ENCODE results near the gene ERN1.
A peak's percentile ranks its signal among the peaks of the same experiment; 100 is the strongest.

ERN1 gene

DNA sequence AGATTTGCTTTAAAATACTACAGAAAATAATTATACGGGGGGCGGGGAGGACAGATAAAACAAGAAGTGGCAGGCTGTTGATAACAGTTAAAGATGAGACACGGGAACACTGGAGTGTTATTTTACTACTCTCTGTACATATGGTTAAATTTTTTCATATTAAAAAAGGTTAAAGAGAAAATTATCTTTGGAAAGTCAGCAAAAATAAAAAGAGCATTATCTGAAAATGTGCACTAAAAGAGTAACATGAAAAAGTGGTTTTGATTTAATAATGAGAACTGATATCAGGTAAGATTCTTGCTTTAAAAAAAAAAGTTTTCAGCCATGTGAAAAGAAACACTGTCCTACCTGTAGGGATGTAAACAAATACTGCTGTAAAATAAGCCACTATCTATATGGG is 46.9 kb downstream of the ERN1 start:
- H3K4ac ChIP-seq (ENCODE audit: low read length) = no peak overlapping the region
- H3K36me3 ChIP-seq (replicated peaks in 1 of 2; ENCODE audit: control insufficient read depth in 2 of 2, insufficient read depth in 2 of 2, low read length in 2 of 2) = peaks cover 0 to under 1% of the 10 kb centered on the region in 2 donors
- H3K27ac ChIP-seq (replicated peaks; ENCODE audit: low read length) = no peak overlapping the region
- H3K4me2 ChIP-seq (ENCODE audit: insufficient read depth, low read length, poor library complexity, severe bottlenecking) = no peak overlapping the region
- no CpG with 5 or more reads among the region's 3 CpGs for WGBS, 2 donors (ENCODE audit: extremely low coverage in 2 of 2, insufficient read length in 2 of 2, insufficient replicate concordance in 1 of 2)
- no peak overlapping the region for H2BK120ac ChIP-seq (ENCODE audit: low read depth, low read length)
- H2BK15ac ChIP-seq (ENCODE audit: low read length) = no peak overlapping the region
- H3K14ac ChIP-seq (ENCODE audit: low read length) = no peak overlapping the region
- no peak overlapping the region for H4K8ac ChIP-seq (ENCODE audit: low read depth, low read length)
- no peak overlapping the region for H2BK12ac ChIP-seq (ENCODE audit: low read length)
- H3K9me3 ChIP-seq (replicated peaks in 1 of 2; ENCODE audit: control insufficient read depth in 2 of 2, insufficient read depth in 1 of 2, low read depth in 1 of 2, low read length in 2 of 2) = no peaks in the 10 kb centered on the region
- peaks cover 0 to 5% of the 10 kb centered on the region in 2 donors for H3K4me1 ChIP-seq (ENCODE audit: control insufficient read depth in 2 of 2, insufficient read depth in 1 of 2, low read depth in 1 of 2, low read length in 2 of 2)
- H3K27me3 ChIP-seq (ENCODE audit: control insufficient read depth in 3 of 3, insufficient read depth in 3 of 3, low read depth in 1 of 3, low read length in 3 of 3) = no peaks in the 10 kb centered on the region
- H3K23ac ChIP-seq (ENCODE audit: low read depth, low read length, poor library complexity) = no peak overlapping the region
- no peak overlapping the region for H2AK5ac ChIP-seq (ENCODE audit: low read depth, low read length)
- no peak for DNase-seq (ENCODE audit: low spot score)
- H3K79me1 ChIP-seq (ENCODE audit: low read depth, low read length) = no peaks in the 10 kb centered on the region
- H4K91ac ChIP-seq (ENCODE audit: low read depth, low read length, poor library complexity) = no peak overlapping the region
- H3K18ac ChIP-seq (ENCODE audit: low read length) = no peak overlapping the region
- H2BK5ac ChIP-seq (ENCODE audit: low read length) = no peak overlapping the region
- no peak overlapping the region for H2AFZ ChIP-seq (ENCODE audit: low read length)
- no peak overlapping the region for H3K9ac ChIP-seq (ENCODE audit: low read depth, low read length, poor library complexity)
- no peak overlapping the region for H3K4me3 ChIP-seq (ENCODE audit: low read length in 2 of 2)

DNA sequence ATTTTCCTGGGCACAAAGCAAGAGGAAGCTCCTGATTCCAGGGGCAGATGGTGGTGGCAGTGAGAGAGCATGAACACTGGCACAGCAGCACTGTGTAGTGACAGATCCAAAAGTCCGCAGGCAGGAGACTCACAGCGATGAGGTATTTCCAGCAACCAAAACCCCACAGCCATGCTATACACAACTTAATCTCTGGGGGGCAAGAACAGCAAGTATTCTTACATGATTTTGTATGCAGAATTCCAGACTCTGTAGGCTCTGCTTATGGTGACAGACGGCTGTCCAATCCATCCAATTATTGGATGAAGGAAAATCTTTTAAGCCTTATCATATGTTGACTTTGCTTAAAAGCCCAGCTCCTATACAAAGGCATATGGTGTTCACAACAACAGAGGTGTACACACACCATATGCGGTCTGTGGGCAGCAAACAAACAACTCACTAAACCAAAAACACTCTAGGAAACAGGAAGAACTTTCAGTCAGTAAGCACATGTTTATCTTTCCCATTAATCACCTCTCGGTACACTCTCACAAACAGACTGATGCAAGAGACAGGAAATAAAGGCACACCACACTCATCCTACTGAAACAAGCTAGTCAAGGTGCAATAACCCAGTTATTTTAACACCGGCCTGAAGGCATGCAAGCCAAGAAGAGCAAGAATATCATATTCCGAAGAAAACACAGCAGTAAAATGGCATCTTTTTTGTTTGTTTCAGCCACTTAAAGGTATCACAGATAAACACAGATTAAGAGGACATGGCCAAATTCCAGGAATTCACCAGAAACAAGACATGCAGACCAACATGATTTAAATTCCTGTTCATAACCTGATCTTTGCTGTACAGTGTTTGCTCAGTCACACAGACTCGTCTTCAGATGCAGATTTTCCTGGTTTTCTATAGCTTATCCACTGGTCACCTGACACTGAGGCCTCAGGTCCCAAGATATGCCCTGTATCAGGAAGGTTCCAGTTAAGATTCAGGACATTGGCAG is 47.8 kb downstream of the ERN1 start:
- peak overlapping the region; percentile 46 for H2AFZ ChIP-seq (ENCODE audit: low read length)
- H2BK12ac ChIP-seq (ENCODE audit: low read length) = no peak overlapping the region
- H3K14ac ChIP-seq (ENCODE audit: low read length) = no peak overlapping the region
- H3K4me1 ChIP-seq (ENCODE audit: control insufficient read depth in 2 of 2, insufficient read depth in 1 of 2, low read depth in 1 of 2, low read length in 2 of 2) = peaks cover 0 to 5% of the 10 kb centered on the region in 2 donors
- H3K4me2 ChIP-seq (ENCODE audit: insufficient read depth, low read length, poor library complexity, severe bottlenecking) = no peak overlapping the region
- H3K27ac ChIP-seq (replicated peaks; ENCODE audit: low read length) = no peak overlapping the region
- no peak overlapping the region for H2BK15ac ChIP-seq (ENCODE audit: low read length)
- H2BK5ac ChIP-seq (ENCODE audit: low read length) = no peak overlapping the region
- H3K9me3 ChIP-seq (replicated peaks in 1 of 2; ENCODE audit: control insufficient read depth in 2 of 2, insufficient read depth in 1 of 2, low read depth in 1 of 2, low read length in 2 of 2) = no peaks in the 10 kb centered on the region
- no peak overlapping the region for H4K91ac ChIP-seq (ENCODE audit: low read depth, low read length, poor library complexity)
- H3K79me1 ChIP-seq (ENCODE audit: low read depth, low read length) = no peaks in the 10 kb centered on the region
- H2BK120ac ChIP-seq (ENCODE audit: low read depth, low read length) = no peak overlapping the region
- no peak overlapping the region for H3K18ac ChIP-seq (ENCODE audit: low read length)
- H2AK5ac ChIP-seq (ENCODE audit: low read depth, low read length) = no peak overlapping the region
- H3K23ac ChIP-seq (ENCODE audit: low read depth, low read length, poor library complexity) = no peak overlapping the region
- WGBS, 2 donors (ENCODE audit: extremely low coverage in 2 of 2, insufficient read length in 2 of 2, insufficient replicate concordance in 1 of 2) = no CpG with 5 or more reads among the region's 8 CpGs
- no peak overlapping the region for H4K8ac ChIP-seq (ENCODE audit: low read depth, low read length)
- DNase-seq (ENCODE audit: low spot score) = no peak
- H3K4me3 ChIP-seq (ENCODE audit: low read length in 2 of 2) = no peak overlapping the region
- no peaks in the 10 kb centered on the region for H3K27me3 ChIP-seq (ENCODE audit: control insufficient read depth in 3 of 3, insufficient read depth in 3 of 3, low read depth in 1 of 3, low read length in 3 of 3)
- no peak overlapping the region for H3K9ac ChIP-seq (ENCODE audit: low read depth, low read length, poor library complexity)
- H3K4ac ChIP-seq (ENCODE audit: low read length) = no peak overlapping the region
- peaks cover 0 to 2% of the 10 kb centered on the region in 2 donors for H3K36me3 ChIP-seq (replicated peaks in 1 of 2; ENCODE audit: control insufficient read depth in 2 of 2, insufficient read depth in 2 of 2, low read length in 2 of 2)

- Histone ChIP-seq H3K9me3 (replicated peaks in 1 of 2; ENCODE audit: control insufficient read depth in 2 of 2, insufficient read depth in 1 of 2, low read depth in 1 of 2, low read length in 2 of 2) (no peaks in the 10 kb centered on the region), H3K27ac (replicated peaks; ENCODE audit: low read length) (no peak overlapping the region), H3K4me3 (ENCODE audit: low read length in 2 of 2) (no peak overlapping the region), H3K18ac (ENCODE audit: low read length) (no peak overlapping the region), H2AK5ac (ENCODE audit: low read depth, low read length) (no peak overlapping the region), H3K23ac (ENCODE audit: low read depth, low read length, poor library complexity) (no peak overlapping the region), H2BK15ac (ENCODE audit: low read length) (no peak overlapping the region), H3K36me3 (replicated peaks in 1 of 2; ENCODE audit: control insufficient read depth in 2 of 2, insufficient read depth in 2 of 2, low read length in 2 of 2) (peaks cover 0 to 2% of the 10 kb centered on the region in 2 donors), H3K79me1 (ENCODE audit: low read depth, low read length) (no peaks in the 10 kb centered on the region), H3K4me1 (ENCODE audit: control insufficient read depth in 2 of 2, insufficient read depth in 1 of 2, low read depth in 1 of 2, low read length in 2 of 2) (peaks cover 0 to 2% of the 10 kb centered on the region in 2 donors), H4K91ac (ENCODE audit: low read depth, low read length, poor library complexity) (no peak overlapping the region), H4K8ac (ENCODE audit: low read depth, low read length) (no peak overlapping the region), H2AFZ (ENCODE audit: low read length) (no peak overlapping the region), H2BK120ac (ENCODE audit: low read depth, low read length) (no peak overlapping the region), H3K14ac (ENCODE audit: low read length) (no peak overlapping the region), H3K4me2 (ENCODE audit: insufficient read depth, low read length, poor library complexity, severe bottlenecking) (no peak overlapping the region), H2BK5ac (ENCODE audit: low read length) (no peak overlapping the region), H2BK12ac (ENCODE audit: low read length) (no peak overlapping the region), H3K9ac (ENCODE audit: low read depth, low read length, poor library complexity) (no peak overlapping the region), H3K27me3 (ENCODE audit: control insufficient read depth in 3 of 3, insufficient read depth in 3 of 3, low read depth in 1 of 3, low read length in 3 of 3) (no peaks in the 10 kb centered on the region), H3K4ac (ENCODE audit: low read length) (no peak overlapping the region)
- WGBS, 2 donors (ENCODE audit: extremely low coverage in 2 of 2, insufficient read length in 2 of 2, insufficient replicate concordance in 1 of 2) = no CpG with 5 or more reads among the region's 3 CpGs
- no peak for DNase-seq (ENCODE audit: low spot score)
These were observed 49.7 kb downstream of the ERN1 start for GRCh38 chr17:64080174-64080618.

DNA sequence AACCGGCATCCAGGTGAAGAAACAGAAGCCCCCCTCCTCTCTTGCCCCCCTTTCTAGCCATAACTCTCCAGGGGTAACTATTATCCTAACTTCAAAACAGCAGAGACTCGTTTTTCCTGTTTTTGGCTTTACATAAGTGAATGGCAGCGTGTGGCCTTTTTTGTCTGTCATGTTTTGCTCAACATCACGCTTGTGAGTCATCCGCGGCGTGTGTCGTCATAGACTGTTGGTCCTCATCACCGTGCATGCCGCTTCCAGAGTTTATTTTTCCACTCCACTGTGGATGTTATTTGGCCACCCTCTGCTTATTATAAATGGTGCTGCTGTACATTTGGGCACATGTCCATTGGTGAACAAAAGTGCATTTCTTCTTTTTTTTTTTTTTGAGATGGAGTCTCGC is 52.6 kb downstream of the ERN1 start:
- Histone ChIP-seq H2BK12ac (ENCODE audit: low read length) (no peak overlapping the region), H3K4me1 (ENCODE audit: control insufficient read depth in 2 of 2, insufficient read depth in 1 of 2, low read depth in 1 of 2, low read length in 2 of 2) (peaks cover 0 to 2% of the 10 kb centered on the region in 2 donors), H4K91ac (ENCODE audit: low read depth, low read length, poor library complexity) (no peak overlapping the region), H3K23ac (ENCODE audit: low read depth, low read length, poor library complexity) (no peak overlapping the region), H3K9me3 (replicated peaks in 1 of 2; ENCODE audit: control insufficient read depth in 2 of 2, insufficient read depth in 1 of 2, low read depth in 1 of 2, low read length in 2 of 2) (no peaks in the 10 kb centered on the region), H2BK5ac (ENCODE audit: low read length) (no peak overlapping the region), H3K18ac (ENCODE audit: low read length) (no peak overlapping the region), H3K4me3 (ENCODE audit: low read length in 2 of 2) (no peak overlapping the region), H3K4ac (ENCODE audit: low read length) (no peak overlapping the region), H2BK120ac (ENCODE audit: low read depth, low read length) (no peak overlapping the region), H3K36me3 (replicated peaks in 1 of 2; ENCODE audit: control insufficient read depth in 2 of 2, insufficient read depth in 2 of 2, low read length in 2 of 2) (peaks cover 0 to 2% of the 10 kb centered on the region in 2 donors), H4K8ac (ENCODE audit: low read depth, low read length) (no peak overlapping the region), H2AK5ac (ENCODE audit: low read depth, low read length) (no peak overlapping the region), H3K27me3 (ENCODE audit: control insufficient read depth in 3 of 3, insufficient read depth in 3 of 3, low read depth in 1 of 3, low read length in 3 of 3) (no peaks in the 10 kb centered on the region), H2BK15ac (ENCODE audit: low read length) (no peak overlapping the region), H3K79me1 (ENCODE audit: low read depth, low read length) (no peaks in the 10 kb centered on the region), H3K4me2 (ENCODE audit: insufficient read depth, low read length, poor library complexity, severe bottlenecking) (no peak overlapping the region), H3K14ac (ENCODE audit: low read length) (no peak overlapping the region), H2AFZ (ENCODE audit: low read length) (no peak overlapping the region), H3K27ac (replicated peaks; ENCODE audit: low read length) (no peak overlapping the region), H3K9ac (ENCODE audit: low read depth, low read length, poor library complexity) (no peak overlapping the region)
- DNase-seq (ENCODE audit: low spot score) = no peak
- no CpG with 5 or more reads among the region's 11 CpGs for WGBS, 2 donors (ENCODE audit: extremely low coverage in 2 of 2, insufficient read length in 2 of 2, insufficient replicate concordance in 1 of 2)
